H1 (cell line): ENCODE measurements around the gene ACOT7. TPM values are rescaled to one million over a fixed set of nuclear protein-coding genes. Genes with fewer than 3 reads are reported as not detected.

Experiments
- CTCF ChIA-PET: fragments of 300-600 bp; sonication (Branson Sonifier 250); formaldehyde crosslinking; loops from one replicate; lab custom pipeline; 2021; ENCODE audit not compliant: partially characterized antibody; lab: Charles Lee
- POLR2A ChIA-PET: fragments of 300-600 bp; sonication (Branson Sonifier 250); formaldehyde crosslinking; loops from one replicate; lab custom pipeline; 2021; ENCODE audit warnings: inconsistent platforms; ENCODE audit not compliant: partially characterized antibody; lab: Charles Lee
- DNase-seq, 2 experiments: peaks; one replicate each; pipeline versions ENCODE4 v3.0.0 to v3.0.0-alpha.2; 2010 to 2022; ENCODE audit warnings: low spot score in 2 of 2, low read depth in 1 of 2, mixed read lengths in 1 of 2
- FAIRE-seq: peaks from 2 replicates; lab custom pipeline; 2011; peaks lifted over from hg19 to GRCh38; lab: Jason Lieb, UNC
- H2AFZ ChIP-seq: 2 replicates; pipeline ENCODE4 v1.8.1; 2012; ENCODE audit warnings: low read length, inconsistent platforms
- H2AK5ac ChIP-seq: 2 replicates; pipeline ENCODE4 v1.6.1; 2013; ENCODE audit warnings: low read depth, low read length
- H2BK120ac ChIP-seq: replicated peaks from 2 replicates; pipeline ENCODE3; 2013; ENCODE audit warnings: low read depth, low read length, inconsistent platforms
- H2BK12ac ChIP-seq: 2 replicates; pipeline ENCODE4 v1.6.1; 2013; ENCODE audit warnings: low read depth, low read length
- H2BK15ac ChIP-seq: 2 replicates; pipeline ENCODE4 v1.6.1; 2013; ENCODE audit warnings: low read length
- H2BK20ac ChIP-seq: 2 replicates; pipeline ENCODE4 v1.6.1; 2013; ENCODE audit warnings: low read length
- H2BK5ac ChIP-seq: 2 replicates; pipeline ENCODE4 v1.6.1; 2013; ENCODE audit warnings: low read depth, low read length
- H3K14ac ChIP-seq: 2 replicates; pipeline ENCODE4 v1.6.1; 2013; ENCODE audit warnings: inconsistent platforms; ENCODE audit not compliant: insufficient read length
- H3K18ac ChIP-seq: 2 replicates; pipeline ENCODE4 v1.6.1; 2013; ENCODE audit warnings: low read length; ENCODE audit errors: extremely low read depth
- H3K23ac ChIP-seq: 2 replicates; pipeline ENCODE4 v1.6.1; 2013; ENCODE audit warnings: inconsistent platforms; ENCODE audit not compliant: insufficient read length
- H3K23me2 ChIP-seq: 2 replicates; pipeline ENCODE4 v1.6.1; 2013; ENCODE audit warnings: low read depth, low read length
- H3K27ac ChIP-seq: 2 replicates; pipeline ENCODE4 v1.6.1; 2011; ENCODE audit warnings: low read depth, low read length, inconsistent platforms
- H3K27me3 ChIP-seq, 4 experiments: replicated peaks in 1 of 4; 1 replicate in 1 of 4; 2 replicates in 3 of 4; pipeline versions ENCODE4 v1.6.1 to v1.8.1; 2011 to 2013; ENCODE audit warnings: low read length in 3 of 4, mild to moderate bottlenecking in 3 of 4, inconsistent platforms in 2 of 4, mixed read lengths in 2 of 4, moderate library complexity in 1 of 4; ENCODE audit not compliant: control insufficient read depth in 3 of 4, insufficient read depth in 3 of 4; ENCODE audit errors: extremely low read depth in 1 of 4
- H3K36me3 ChIP-seq, 4 experiments: 2 replicates each; pipeline versions ENCODE4 v1.6.1 to v1.8.1; 2011 to 2013; ENCODE audit warnings: mild to moderate bottlenecking in 4 of 4, low read length in 3 of 4, moderate library complexity in 2 of 4, control low read depth in 1 of 4, inconsistent platforms in 1 of 4; ENCODE audit not compliant: insufficient read depth in 4 of 4, control insufficient read depth in 2 of 4
- H3K4ac ChIP-seq: replicated peaks from 2 replicates; pipeline ENCODE3; 2013; ENCODE audit warnings: low read length, low read depth, mixed read lengths, inconsistent platforms; ENCODE audit not compliant: insufficient read length
- H3K4me1 ChIP-seq, 4 experiments: replicated peaks in 1 of 4; 1 replicate in 1 of 4; 2 replicates in 3 of 4; pipeline versions ENCODE4 v1.6.1 to v1.8.1; 2011 to 2013; ENCODE audit warnings: low read length in 3 of 4, inconsistent platforms in 2 of 4, mixed read lengths in 1 of 4; ENCODE audit not compliant: insufficient read depth in 4 of 4, control insufficient read depth in 3 of 4
- H3K4me2 ChIP-seq, 2 experiments: 2 replicates each; pipeline versions ENCODE4 v1.6.1 to v1.8.1; 2011 to 2013; ENCODE audit warnings: low read depth in 2 of 2, low read length in 2 of 2, control low read depth in 1 of 2, inconsistent platforms in 1 of 2, mild to moderate bottlenecking in 1 of 2; ENCODE audit not compliant: insufficient read depth in 1 of 2
- H3K4me3 ChIP-seq, 4 experiments: fragments of 200-600, 300-600 bp in 1 of 4; sonication (generic), shearing (Covaris generic), sonication (Bioruptor Twin) in 1 of 4; 2 replicates each; pipeline versions ENCODE4 v1.5.1 to v1.8.1; 2011 to 2016; ENCODE audit warnings: low read length in 4 of 4, low read depth in 3 of 4, control low read depth in 2 of 4, inconsistent platforms in 2 of 4, mild to moderate bottlenecking in 2 of 4, mixed read lengths in 1 of 4, moderate library complexity in 1 of 4; ENCODE audit not compliant: insufficient read depth in 2 of 4; ENCODE audit errors: extremely low read depth in 1 of 4
- H3K56ac ChIP-seq: replicated peaks from 2 replicates; pipeline ENCODE3; 2013; ENCODE audit warnings: low read depth, mild to moderate bottlenecking, mixed read lengths, low read length, inconsistent platforms; ENCODE audit not compliant: insufficient read length
- H3K79me1 ChIP-seq: 2 replicates; pipeline ENCODE4 v1.6.1; 2013; ENCODE audit warnings: low read depth, low read length, control low read depth
- H3K79me2 ChIP-seq, 2 experiments: 2 replicates each; pipeline versions ENCODE4 v1.6.1 to v1.8.1; 2012 to 2013; ENCODE audit warnings: low read length in 2 of 2, mild to moderate bottlenecking in 2 of 2, inconsistent platforms in 1 of 2; ENCODE audit not compliant: insufficient read depth in 2 of 2, control insufficient read depth in 1 of 2
- H3K9ac ChIP-seq, 4 experiments: replicated peaks in 1 of 4; 1 replicate in 1 of 4; 2 replicates in 3 of 4; pipeline versions ENCODE4 v1.6.1 to v1.8.1; 2011 to 2013; ENCODE audit warnings: low read depth in 3 of 4, low read length in 3 of 4, control low read depth in 2 of 4, mild to moderate bottlenecking in 2 of 4, moderate library complexity in 2 of 4, inconsistent platforms in 1 of 4; ENCODE audit errors: extremely low read depth in 1 of 4
- H3K9me3 ChIP-seq, 2 experiments: 2 replicates each; pipeline versions ENCODE4 v1.6.1 to v1.8.1; 2012 to 2013; ENCODE audit warnings: mild to moderate bottlenecking in 2 of 2, moderate library complexity in 2 of 2, control low read depth in 1 of 2, inconsistent platforms in 1 of 2, low read depth in 1 of 2, low read length in 1 of 2, mixed read lengths in 1 of 2; ENCODE audit not compliant: insufficient read depth in 2 of 2
- H4K20me1 ChIP-seq, 2 experiments: replicated peaks in 1 of 2; 2 replicates each; pipeline versions ENCODE3 to v1.8.1; 2011 to 2013; ENCODE audit warnings: inconsistent platforms in 2 of 2, low read length in 2 of 2, mild to moderate bottlenecking in 1 of 2; ENCODE audit not compliant: insufficient read depth in 2 of 2, control insufficient read depth in 1 of 2
- H4K5ac ChIP-seq: 2 replicates; pipeline ENCODE4 v1.6.1; 2013; ENCODE audit warnings: low read length, low read depth, mixed read lengths, inconsistent platforms; ENCODE audit not compliant: insufficient read length
- H4K8ac ChIP-seq: 2 replicates; pipeline ENCODE4 v1.8.0; 2013; ENCODE audit warnings: mild to moderate bottlenecking, moderate library complexity, low read length, inconsistent platforms; ENCODE audit not compliant: insufficient read depth; ENCODE audit errors: extremely low read depth
- H4K91ac ChIP-seq: replicated peaks from 2 replicates; pipeline ENCODE3; 2013; ENCODE audit warnings: low read length, mixed read lengths, inconsistent platforms; ENCODE audit not compliant: insufficient read length
- BACH1 ChIP-seq: IDR thresholded peaks from 2 replicates; pipeline ENCODE4 v1.6.1; 2012; ENCODE audit warnings: low read length, improper control_type of control experiment
- CEBPB ChIP-seq: IDR thresholded peaks from 2 replicates; pipeline ENCODE4 v1.6.1; 2012; ENCODE audit warnings: low read depth, low read length
- CHD1 ChIP-seq: IDR thresholded peaks from 2 replicates; pipeline ENCODE4 v1.6.1; 2012; ENCODE audit warnings: low read depth, low read length, improper control_type of control experiment
- EGR1 ChIP-seq: IDR thresholded peaks from 2 replicates; pipeline ENCODE4 v1.6.1; 2011; ENCODE audit warnings: low read depth, low read length, borderline replicate concordance
- GABPA ChIP-seq: IDR thresholded peaks from 2 replicates; pipeline ENCODE4 v1.6.1; 2011; ENCODE audit warnings: mild to moderate bottlenecking, low read length, moderate library complexity, borderline replicate concordance; ENCODE audit not compliant: insufficient read depth
- HDAC2 ChIP-seq, 2 experiments: fragments of 300-600 bp in 1 of 2; sonication (generic) in 1 of 2; IDR thresholded peaks; 2 replicates each; pipeline ENCODE4 v1.6.1; 2011 to 2012; ENCODE audit warnings: low read depth in 2 of 2, low read length in 2 of 2, mild to moderate bottlenecking in 2 of 2, moderate library complexity in 2 of 2, borderline replicate concordance in 1 of 2, inconsistent platforms in 1 of 2
- NANOG ChIP-seq: IDR thresholded peaks from 2 replicates; pipeline ENCODE4 v1.6.1; 2011; ENCODE audit warnings: low read length, low read depth, mild to moderate bottlenecking, inconsistent platforms; ENCODE audit not compliant: insufficient read depth, poor library complexity, severe bottlenecking
- POU5F1 ChIP-seq: IDR thresholded peaks from 2 replicates; pipeline ENCODE4 v1.6.1; 2011; ENCODE audit warnings: low read depth, mild to moderate bottlenecking, low read length, moderate library complexity
- RBBP5 ChIP-seq: IDR thresholded peaks from 2 replicates; pipeline ENCODE4 v1.7.1; 2012; ENCODE audit warnings: low read depth, mild to moderate bottlenecking, inconsistent platforms, low read length, moderate library complexity, borderline replicate concordance
- SAP30 ChIP-seq: fragments of 300-600 bp; sonication (generic); IDR thresholded peaks from 2 replicates; pipeline ENCODE4 v1.7.1; 2012; ENCODE audit warnings: low read length, moderate library complexity, mild to moderate bottlenecking, inconsistent platforms; ENCODE audit not compliant: insufficient read depth, insufficient replicate concordance
- SP1 ChIP-seq: IDR thresholded peaks from 2 replicates; pipeline ENCODE4 v1.6.1; 2011; ENCODE audit warnings: low read depth, low read length
- SUZ12 ChIP-seq: fragments of 200-600 bp; sonication (generic); IDR thresholded peaks from 2 replicates; pipeline ENCODE4 v1.6.1; 2012; ENCODE audit warnings: mild to moderate bottlenecking, inconsistent platforms, low read length, moderate library complexity, mixed read lengths
- WGBS, 2 experiments: shearing (Covaris generic) in 1 of 2; methylation state at CpG; one replicate each; pipeline versions ENCODE4 v1.1.6 to v1.1.7; 2013 to 2015; ENCODE audit warnings: low lambda C conversion rate in 2 of 2, mixed read lengths in 2 of 2, inconsistent platforms in 1 of 2, low coverage in 1 of 2, missing lambda C conversion rate in 1 of 2; ENCODE audit not compliant: insufficient replicate concordance in 2 of 2, insufficient coverage in 1 of 2, insufficient read length in 1 of 2; ENCODE audit errors: extremely low coverage in 1 of 2, missing lambda C conversion rate in 1 of 2; 5-methylcytosine and 5-hydroxymethylcytosine counted together
- polyA plus RNA-seq, 7 experiments: library from polyadenylated mRNA; depleted of rRNA in 3 of 7; stranded (reverse) in 5 of 7; unstranded in 2 of 7; fragments of >200 nt in 5 of 7; fragments of 200-250 nt in 2 of 7; gene quantifications; 1 replicate in 5 of 7; 2 replicates in 1 of 7; 4 replicates in 1 of 7; pipeline versions ENCODE4 v1.2.1 to v1.2.3, GENCODE V29; 2011 to 2013; ENCODE audit warnings: missing spikeins in 2 of 7, mixed read lengths in 2 of 7
- total RNA-seq: library from RNA; stranded (reverse); fragmentation: NEBNext Ultra II Directional; extraction: Animal tissue kit (Norgen Biotek cat#: 25700); gene quantifications from 2 replicates; pipeline ENCODE4 v1.2.1, GENCODE V29; 2021
- TF ChIP-seq, protein P1 (sequence below): IDR thresholded peaks from 2 replicates; pipeline ENCODE4 v1.6.1; 2011; ENCODE audit warnings: low read length, improper control_type of control experiment

The ACOT7 gene
- total and polyA plus RNA-seq, 2 of the 8 experiments (the other 6 are each of a cell fraction or from before 2014, with no cell fraction given), result 151 to 214 TPM

DNA sequence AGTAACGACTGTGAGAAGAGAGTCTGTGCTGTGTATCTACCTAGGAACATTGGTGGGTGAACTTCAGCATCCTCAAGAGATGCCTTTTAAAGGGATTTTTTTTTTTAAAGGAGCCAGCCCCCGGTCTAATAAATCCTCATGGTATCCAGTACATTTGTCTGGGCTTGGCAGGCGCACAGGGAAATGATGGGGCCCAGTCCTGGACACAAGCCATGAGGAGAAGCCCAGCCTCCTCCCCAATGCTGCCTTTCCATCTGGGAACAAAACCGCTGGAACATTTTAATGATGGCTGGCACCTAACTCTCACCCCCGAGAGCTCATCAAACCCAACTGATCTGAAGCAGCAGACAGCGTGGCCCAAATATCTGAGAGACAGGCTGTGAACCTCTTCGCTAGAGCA lies 64.2 kb downstream of the ACOT7 start:
- H3K4me2 ChIP-seq, result no peak overlapping the region
- no peak overlapping the region for H3K4ac ChIP-seq
- H3K56ac ChIP-seq, result no peak overlapping the region
- no peaks in the 10 kb centered on the region for H3K27me3 ChIP-seq
- no peak overlapping the region for H4K8ac ChIP-seq
- ChIA-PET POLR2A (no interaction called here), CTCF (interaction anchor here (2.0 to 7.4 kb wide), 3 partner anchors 15 to 108 kb away, joined by 5 to 54 read pairs (median 6); no protein-coding TSS in a partner anchor)
- no peak overlapping the region for H3K4me3 ChIP-seq
- no peak overlapping the region for H3K9ac ChIP-seq
- H3K18ac ChIP-seq, result no peak overlapping the region
- H2AFZ ChIP-seq, result no peak overlapping the region
- no peak overlapping the region for H2BK15ac ChIP-seq
- no peak overlapping the region for H2BK12ac ChIP-seq
- H2BK5ac ChIP-seq, result no peak overlapping the region
- no peak overlapping the region for H4K91ac ChIP-seq
- H3K23me2 ChIP-seq, result no peaks in the 10 kb centered on the region
- H3K27ac ChIP-seq, result no peak overlapping the region
- H2BK20ac ChIP-seq, result no peak overlapping the region
- peaks cover 0 to 12% (median 5%) of the 10 kb centered on the region in 4 experiments; a peak in 4 of 8 replicates for H3K36me3 ChIP-seq
- TF ChIP-seq NANOG, result no peak
- no peak for TF ChIP-seq HDAC2 (IDR thresholded peaks at IDR 0.05; ENCODE audit: borderline replicate concordance in 1 of 2, low read depth in 2 of 2, low read length in 2 of 2)
- no peak for TF ChIP-seq SAP30
- TF ChIP-seq, protein P1, sequence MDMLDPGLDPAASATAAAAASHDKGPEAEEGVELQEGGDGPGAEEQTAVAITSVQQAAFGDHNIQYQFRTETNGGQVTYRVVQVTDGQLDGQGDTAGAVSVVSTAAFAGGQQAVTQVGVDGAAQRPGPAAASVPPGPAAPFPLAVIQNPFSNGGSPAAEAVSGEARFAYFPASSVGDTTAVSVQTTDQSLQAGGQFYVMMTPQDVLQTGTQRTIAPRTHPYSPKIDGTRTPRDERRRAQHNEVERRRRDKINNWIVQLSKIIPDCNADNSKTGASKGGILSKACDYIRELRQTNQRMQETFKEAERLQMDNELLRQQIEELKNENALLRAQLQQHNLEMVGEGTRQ, result no peak
- no peak for TF ChIP-seq BACH1
- no peak for TF ChIP-seq CHD1
- no peak for TF ChIP-seq SP1
- TF ChIP-seq SUZ12, result no peak
- TF ChIP-seq RBBP5, result no peak
- TF ChIP-seq POU5F1, result no peak
- no peak for TF ChIP-seq CEBPB
- TF ChIP-seq GABPA, result no peak
- TF ChIP-seq EGR1, result no peak
- H2AK5ac ChIP-seq, result no peak overlapping the region
- DNase-seq (no peak), FAIRE-seq (no peak)
- H3K9me3 ChIP-seq, result no peaks in the 10 kb centered on the region
- H3K4me1 ChIP-seq, result no peaks in the 10 kb centered on the region; a peak in 1 of 7 replicates
- peaks cover 1 to 5% of the 10 kb centered on the region in 2 experiments for H4K20me1 ChIP-seq
- no peak overlapping the region for H4K5ac ChIP-seq
- no peak overlapping the region for H3K14ac ChIP-seq
- no peak overlapping the region for H3K23ac ChIP-seq
- no peaks in the 10 kb centered on the region; a peak in 1 of 4 replicates for H3K79me2 ChIP-seq
- 87% methylated on average over 7 of the region's 7 CpGs; no CpG with 5 or more reads in 1 of the 2 experiments for WGBS, 2 experiments
- no peak overlapping the region for H2BK120ac ChIP-seq
- peaks cover 4% of the 10 kb centered on the region for H3K79me1 ChIP-seq
